Loucy (cell line): ENCODE measurements around the gene PTH1R.

Experiments
- H2AFZ ChIP-seq: fragments of 200-600 bp; sonication (generic); 2 replicates; pipeline ENCODE4 v1.6.0; 2016; ENCODE audit warnings: antibody characterized with exemption, mild to moderate bottlenecking, low read length, moderate library complexity
- H3F3A ChIP-seq: fragments of 200-600 bp; 2 replicates; pipeline ENCODE4 v1.6.0; 2016; ENCODE audit warnings: antibody characterized with exemption, low read depth, mild to moderate bottlenecking
- H3K27me3 ChIP-seq: fragments of 200-600 bp; sonication (generic); 2 replicates; pipeline ENCODE4 v1.6.1; 2014; ENCODE audit warnings: low read length, mild to moderate bottlenecking; ENCODE audit not compliant: insufficient read depth, poor library complexity, severe bottlenecking
- H3K36me3 ChIP-seq: fragments of 200-600 bp; sonication (generic); 2 replicates; pipeline ENCODE4 v1.6.1; 2016; ENCODE audit warnings: low read length; ENCODE audit not compliant: insufficient read depth
- H3K4me1 ChIP-seq: fragments of 200-600 bp; sonication (generic); 2 replicates; pipeline ENCODE4 v1.5.1; 2014; ENCODE audit warnings: low read length, mild to moderate bottlenecking; ENCODE audit not compliant: insufficient read depth, poor library complexity, severe bottlenecking
- H3K4me2 ChIP-seq: fragments of 200-600 bp; sonication (generic); 2 replicates; pipeline ENCODE4 v1.6.0; 2014; ENCODE audit warnings: antibody characterized with exemption, low read length, low read depth, mild to moderate bottlenecking; ENCODE audit not compliant: poor library complexity, severe bottlenecking
- H3K4me3 ChIP-seq: fragments of 200-600 bp; sonication (generic); 2 replicates; pipeline ENCODE4 v1.5.1; 2014; ENCODE audit warnings: low read length, mild to moderate bottlenecking, mixed read lengths; ENCODE audit not compliant: poor library complexity, severe bottlenecking
- H3K79me2 ChIP-seq: fragments of 200-600 bp; sonication (generic); 2 replicates; pipeline ENCODE4 v1.6.1; 2014; ENCODE audit warnings: low read length; ENCODE audit not compliant: insufficient read depth
- H3K9ac ChIP-seq: fragments of 200-600 bp; sonication (generic); 2 replicates; pipeline ENCODE4 v1.6.0; 2014; ENCODE audit warnings: mild to moderate bottlenecking, low read depth, low read length, moderate library complexity; ENCODE audit not compliant: poor library complexity, severe bottlenecking
- H3K9me2 ChIP-seq: fragments of 200-600 bp; sonication (generic); replicated peaks from 2 replicates; pipeline ENCODE4 v1.6.1; 2016; ENCODE audit warnings: low read depth, low read length, mixed read lengths
- H3K9me3 ChIP-seq: fragments of 200-600 bp; sonication (generic); 2 replicates; pipeline ENCODE4 v1.6.1; 2014; ENCODE audit warnings: mild to moderate bottlenecking, antibody characterized with exemption, low read length, low read depth; ENCODE audit not compliant: insufficient read depth
- H4K20me1 ChIP-seq: fragments of 200-600 bp; sonication (generic); 2 replicates; pipeline ENCODE4 v1.6.0; 2014; ENCODE audit warnings: antibody characterized with exemption, low read length, mild to moderate bottlenecking; ENCODE audit not compliant: insufficient read depth, poor library complexity, severe bottlenecking
- EZH2phosphoT487 ChIP-seq: fragments of 200-600 bp; IDR thresholded peaks from 2 replicates; pipeline ENCODE4 v1.6.1; 2018; ENCODE audit warnings: antibody characterized with exemption, mild to moderate bottlenecking, moderate library complexity, borderline replicate concordance
- TF ChIP-seq, protein P1 (sequence below): fragments of 200-600 bp; sonication (generic); conservative IDR thresholded peaks from 2 replicates; pipeline ENCODE4 v1.5.1; 2014; ENCODE audit warnings: mild to moderate bottlenecking, antibody characterized with exemption, low read length

PTH1R gene

DNA sequence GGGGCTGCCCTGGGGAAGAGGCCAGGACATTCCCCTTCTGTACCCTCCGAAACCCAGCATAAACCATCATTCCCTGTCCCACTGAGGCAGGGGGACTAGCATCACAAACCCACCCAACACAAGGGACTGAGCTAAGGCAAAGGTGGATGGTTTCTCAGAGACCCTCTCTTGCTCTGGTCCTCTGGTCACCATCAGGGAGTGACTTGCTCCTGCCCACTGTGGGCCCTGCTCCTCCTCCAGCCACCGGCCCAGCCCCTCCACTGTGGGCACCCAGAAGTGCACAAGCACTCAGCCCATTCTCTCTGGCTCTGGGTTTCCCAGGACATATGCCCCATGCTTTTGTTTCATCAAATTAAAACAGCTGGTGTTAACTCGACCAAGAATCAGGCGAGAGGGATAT, 44.9 kb downstream of the PTH1R start:
- Histone ChIP-seq H3K36me3 (peaks cover 83% of the 10 kb centered on the region), H3K4me3 (no peak overlapping the region), H4K20me1 (peaks cover 5% of the 10 kb centered on the region), H3K9me2 (no peaks in the 10 kb centered on the region), H3K27me3 (no peaks in the 10 kb centered on the region), H3F3A (peaks cover 8% of the 10 kb centered on the region), H3K9me3 (peaks cover 7% of the 10 kb centered on the region; the same call in 1 of the 2 replicates), H3K4me1 (peaks cover 34% of the 10 kb centered on the region), H2AFZ (no peak overlapping the region), H3K4me2 (no peak overlapping the region), H3K79me2 (peaks cover 36% of the 10 kb centered on the region; the same call in 1 of the 2 replicates), H3K9ac (no peak overlapping the region)
- TF ChIP-seq EZH2phosphoT487, result no peak
- TF ChIP-seq, protein P1, sequence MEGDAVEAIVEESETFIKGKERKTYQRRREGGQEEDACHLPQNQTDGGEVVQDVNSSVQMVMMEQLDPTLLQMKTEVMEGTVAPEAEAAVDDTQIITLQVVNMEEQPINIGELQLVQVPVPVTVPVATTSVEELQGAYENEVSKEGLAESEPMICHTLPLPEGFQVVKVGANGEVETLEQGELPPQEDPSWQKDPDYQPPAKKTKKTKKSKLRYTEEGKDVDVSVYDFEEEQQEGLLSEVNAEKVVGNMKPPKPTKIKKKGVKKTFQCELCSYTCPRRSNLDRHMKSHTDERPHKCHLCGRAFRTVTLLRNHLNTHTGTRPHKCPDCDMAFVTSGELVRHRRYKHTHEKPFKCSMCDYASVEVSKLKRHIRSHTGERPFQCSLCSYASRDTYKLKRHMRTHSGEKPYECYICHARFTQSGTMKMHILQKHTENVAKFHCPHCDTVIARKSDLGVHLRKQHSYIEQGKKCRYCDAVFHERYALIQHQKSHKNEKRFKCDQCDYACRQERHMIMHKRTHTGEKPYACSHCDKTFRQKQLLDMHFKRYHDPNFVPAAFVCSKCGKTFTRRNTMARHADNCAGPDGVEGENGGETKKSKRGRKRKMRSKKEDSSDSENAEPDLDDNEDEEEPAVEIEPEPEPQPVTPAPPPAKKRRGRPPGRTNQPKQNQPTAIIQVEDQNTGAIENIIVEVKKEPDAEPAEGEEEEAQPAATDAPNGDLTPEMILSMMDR, result no peak

DNA sequence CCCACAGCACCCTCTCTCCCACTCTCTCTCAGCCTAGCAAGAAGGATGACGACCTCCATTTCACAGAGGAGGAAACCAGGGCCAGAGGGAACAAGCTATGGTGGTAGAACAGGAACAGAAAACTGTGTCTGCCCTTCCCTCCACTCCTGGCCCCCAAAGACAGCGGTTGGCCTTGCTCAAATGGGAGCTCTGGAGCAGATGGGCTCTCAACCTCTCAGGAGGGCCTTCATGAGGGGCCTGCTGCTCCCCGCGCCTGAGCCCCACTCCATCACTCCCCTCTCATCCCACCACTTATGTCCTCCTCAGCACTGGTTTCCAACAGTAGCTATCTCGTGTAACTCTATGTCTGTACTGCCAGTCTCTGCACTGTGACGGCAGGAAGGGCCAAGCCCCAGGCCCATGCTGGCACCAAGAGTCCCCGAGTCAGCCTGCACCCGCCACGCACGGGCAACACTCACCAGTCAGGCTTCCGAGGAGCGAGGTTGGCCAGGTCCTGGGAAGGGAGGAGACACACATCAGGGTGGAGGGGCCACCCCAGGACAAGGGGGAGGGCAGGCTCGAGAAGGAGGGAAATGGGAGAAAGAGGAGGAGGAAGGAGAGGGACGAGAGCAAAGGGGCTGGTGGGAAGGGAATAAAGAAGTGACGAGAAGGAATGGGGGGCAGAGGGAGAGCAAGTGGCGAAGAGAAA, 45.5 kb downstream of the PTH1R start:
- no peak overlapping the region for H3K9ac ChIP-seq
- no peaks in the 10 kb centered on the region for H3K9me2 ChIP-seq
- TF ChIP-seq, protein P1, result no peak
- no peak for TF ChIP-seq EZH2phosphoT487
- H3K9me3 ChIP-seq, result peaks cover 1% of the 10 kb centered on the region; the same call in 1 of the 2 replicates
- no peak overlapping the region for H2AFZ ChIP-seq
- peaks cover 5% of the 10 kb centered on the region for H4K20me1 ChIP-seq
- no peaks in the 10 kb centered on the region for H3K27me3 ChIP-seq
- H3K4me2 ChIP-seq, result no peak overlapping the region
- peaks cover 13% of the 10 kb centered on the region for H3F3A ChIP-seq
- peaks cover 40% of the 10 kb centered on the region for H3K4me1 ChIP-seq
- peaks cover 81% of the 10 kb centered on the region for H3K36me3 ChIP-seq
- no peak overlapping the region for H3K4me3 ChIP-seq
- peaks cover 41% of the 10 kb centered on the region; the same call in 1 of the 2 replicates for H3K79me2 ChIP-seq

DNA sequence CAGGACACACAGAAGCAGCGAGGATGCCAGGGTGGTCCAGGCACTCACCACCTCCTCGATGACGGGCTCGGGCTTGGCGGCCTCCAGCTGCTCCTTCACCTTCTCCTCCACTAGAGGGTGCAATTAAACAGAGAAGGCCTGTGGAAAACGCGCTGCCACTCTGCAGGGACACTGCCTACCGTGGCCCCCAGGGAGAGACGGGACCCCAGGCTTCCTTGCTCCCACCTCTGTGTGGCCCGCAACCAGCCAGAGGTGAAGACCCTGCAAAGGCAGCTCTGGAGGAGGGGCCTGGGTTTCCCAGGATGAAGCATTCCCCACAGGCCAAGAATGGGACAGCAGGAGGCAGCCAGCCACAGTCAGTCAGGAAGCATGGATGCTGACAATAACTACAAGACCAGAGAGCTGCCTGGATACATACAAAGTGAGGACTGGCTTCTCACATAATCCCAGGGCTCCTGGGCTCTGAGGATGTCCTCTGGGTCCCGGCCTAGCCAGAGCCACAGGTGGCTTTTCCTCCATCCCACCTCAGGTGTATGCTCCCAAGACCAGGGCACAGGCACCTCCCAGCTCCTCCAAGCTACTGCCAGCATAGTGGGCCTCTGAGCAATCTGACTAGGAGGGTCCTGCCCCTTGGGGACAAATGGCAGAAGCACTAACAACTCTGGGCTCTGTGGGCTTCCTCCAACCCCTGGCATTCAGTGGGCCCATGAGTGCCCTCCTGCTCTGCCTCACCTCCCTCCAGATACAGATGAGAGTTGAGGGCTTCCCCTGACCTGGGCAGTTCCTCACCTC, 46.2 kb downstream of the PTH1R start:
- Histone ChIP-seq H3K9me2 (no peaks in the 10 kb centered on the region), H3K79me2 (peaks cover 41% of the 10 kb centered on the region; the same call in 1 of the 2 replicates), H3K36me3 (peaks cover 76% of the 10 kb centered on the region), H3F3A (peaks cover 19% of the 10 kb centered on the region), H3K4me2 (no peak overlapping the region), H4K20me1 (peaks cover 5% of the 10 kb centered on the region), H3K9ac (no peak overlapping the region), H3K9me3 (no peaks in the 10 kb centered on the region), H3K4me1 (peaks cover 46% of the 10 kb centered on the region), H3K4me3 (no peak overlapping the region), H2AFZ (no peak overlapping the region), H3K27me3 (no peaks in the 10 kb centered on the region)
- no peak for TF ChIP-seq EZH2phosphoT487
- TF ChIP-seq, protein P1, result peak; percentile 79
